ENCODE results near the gene APOC4.
"Not testable (repeated sequence)": the region's sequence is repeated elsewhere in the genome, so short reads cannot be mapped to it uniquely, and the experiment has no call there.

Gene APOC4

DNA sequence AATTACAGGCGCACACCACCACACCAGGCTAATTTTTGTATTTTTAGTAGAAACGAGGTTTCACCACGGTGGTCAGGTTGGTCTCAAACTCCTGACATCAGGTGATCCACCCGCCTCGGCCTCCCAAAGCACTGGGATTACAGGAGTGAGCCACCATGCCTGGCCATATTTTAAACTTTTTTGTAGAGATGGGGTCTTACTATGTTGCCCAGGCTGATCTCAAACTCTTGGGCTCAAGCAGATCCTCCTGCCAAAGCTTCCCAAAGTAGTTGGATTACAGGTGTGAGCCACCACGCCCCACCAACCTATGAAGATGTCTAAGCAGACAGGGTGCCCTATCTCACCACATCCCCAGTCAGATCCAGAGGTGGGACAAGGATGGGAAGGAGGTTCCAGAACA, 30.1 kb upstream of the APOC4 start:
- not testable (repeated sequence) for H3K4me3 ChIP-seq (ENCODE audit: low read length in 2 of 2); H3K14ac ChIP-seq (ENCODE audit: low read length); H3K9me3 ChIP-seq (replicated peaks in 1 of 2; ENCODE audit: control insufficient read depth in 2 of 2, insufficient read depth in 1 of 2, low read depth in 1 of 2, low read length in 2 of 2); H2BK12ac ChIP-seq (ENCODE audit: low read length); H3K9ac ChIP-seq (ENCODE audit: low read depth, low read length, poor library complexity); DNase-seq (ENCODE audit: low spot score); H2BK5ac ChIP-seq (ENCODE audit: low read length); H3K4me2 ChIP-seq (ENCODE audit: insufficient read depth, low read length, poor library complexity, severe bottlenecking); H2AK5ac ChIP-seq (ENCODE audit: low read depth, low read length); H3K23ac ChIP-seq (ENCODE audit: low read depth, low read length, poor library complexity); H2BK120ac ChIP-seq (ENCODE audit: low read depth, low read length); H4K8ac ChIP-seq (ENCODE audit: low read depth, low read length); H3K4ac ChIP-seq (ENCODE audit: low read length); H3K36me3 ChIP-seq (replicated peaks in 1 of 2; ENCODE audit: control insufficient read depth in 2 of 2, insufficient read depth in 2 of 2, low read length in 2 of 2); H3K79me1 ChIP-seq (ENCODE audit: low read depth, low read length); H3K27ac ChIP-seq (replicated peaks; ENCODE audit: low read length); H2AFZ ChIP-seq (ENCODE audit: low read length); H3K4me1 ChIP-seq (ENCODE audit: control insufficient read depth in 2 of 2, insufficient read depth in 1 of 2, low read depth in 1 of 2, low read length in 2 of 2); H2BK15ac ChIP-seq (ENCODE audit: low read length); H4K91ac ChIP-seq (ENCODE audit: low read depth, low read length, poor library complexity); H3K18ac ChIP-seq (ENCODE audit: low read length)
- no CpG with 5 or more reads among the region's 6 CpGs for WGBS, 2 donors (ENCODE audit: extremely low coverage in 2 of 2, insufficient read length in 2 of 2, insufficient replicate concordance in 1 of 2)
- peaks cover 0 to 11% (median 0%) of the 10 kb centered on the region in 3 experiments for H3K27me3 ChIP-seq (ENCODE audit: control insufficient read depth in 3 of 3, insufficient read depth in 3 of 3, low read depth in 1 of 3, low read length in 3 of 3)

DNA sequence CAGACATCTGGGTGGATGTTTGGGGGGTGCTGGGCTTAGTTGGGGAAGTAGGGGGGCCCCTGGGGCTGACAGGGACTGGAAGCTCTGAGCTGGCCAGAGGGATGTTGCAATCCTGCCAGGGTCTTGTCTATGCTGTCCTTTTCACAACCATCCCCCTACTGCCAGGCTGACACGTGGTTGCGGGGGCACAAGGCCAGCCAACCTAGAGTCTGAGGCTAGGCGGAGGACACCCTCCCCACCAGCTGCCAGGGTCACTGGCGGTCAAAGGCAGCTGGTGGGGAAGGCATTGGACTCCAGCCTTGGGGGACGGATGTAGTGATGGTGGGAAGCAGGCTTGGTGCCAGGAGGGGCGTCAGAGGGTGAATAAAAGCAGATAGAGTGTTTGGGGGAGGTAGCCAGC, 29.2 kb upstream of the APOC4 start:
- peaks cover 4 to 9% of the 10 kb centered on the region in 2 donors for H3K4me1 ChIP-seq (ENCODE audit: control insufficient read depth in 2 of 2, insufficient read depth in 1 of 2, low read depth in 1 of 2, low read length in 2 of 2)
- H3K4me2 ChIP-seq (ENCODE audit: insufficient read depth, low read length, poor library complexity, severe bottlenecking) = no peak overlapping the region
- no peak overlapping the region for H4K8ac ChIP-seq (ENCODE audit: low read depth, low read length)
- no peak overlapping the region for H3K14ac ChIP-seq (ENCODE audit: low read length)
- no peak overlapping the region for H2BK5ac ChIP-seq (ENCODE audit: low read length)
- H2BK12ac ChIP-seq (ENCODE audit: low read length) = no peak overlapping the region
- H2AFZ ChIP-seq (ENCODE audit: low read length) = no peak overlapping the region
- H3K18ac ChIP-seq (ENCODE audit: low read length) = no peak overlapping the region
- no peak overlapping the region for H3K23ac ChIP-seq (ENCODE audit: low read depth, low read length, poor library complexity)
- no peak overlapping the region for H3K4me3 ChIP-seq (ENCODE audit: low read length in 2 of 2)
- no peak overlapping the region for H2BK15ac ChIP-seq (ENCODE audit: low read length)
- peaks cover 0 to 11% (median 0%) of the 10 kb centered on the region in 3 experiments for H3K27me3 ChIP-seq (ENCODE audit: control insufficient read depth in 3 of 3, insufficient read depth in 3 of 3, low read depth in 1 of 3, low read length in 3 of 3)
- no peak overlapping the region for H2BK120ac ChIP-seq (ENCODE audit: low read depth, low read length)
- no peak overlapping the region for H3K27ac ChIP-seq (replicated peaks; ENCODE audit: low read length)
- no peak overlapping the region for H4K91ac ChIP-seq (ENCODE audit: low read depth, low read length, poor library complexity)
- no peak overlapping the region for H3K4ac ChIP-seq (ENCODE audit: low read length)
- H3K36me3 ChIP-seq (replicated peaks in 1 of 2; ENCODE audit: control insufficient read depth in 2 of 2, insufficient read depth in 2 of 2, low read length in 2 of 2) = peaks cover 0 to 3% of the 10 kb centered on the region in 2 donors
- no peak for DNase-seq (ENCODE audit: low spot score)
- no CpG with 5 or more reads among the region's 6 CpGs for WGBS, 2 donors (ENCODE audit: extremely low coverage in 2 of 2, insufficient read length in 2 of 2, insufficient replicate concordance in 1 of 2)
- no peak overlapping the region for H3K9ac ChIP-seq (ENCODE audit: low read depth, low read length, poor library complexity)
- no peaks in the 10 kb centered on the region for H3K79me1 ChIP-seq (ENCODE audit: low read depth, low read length)
- H2AK5ac ChIP-seq (ENCODE audit: low read depth, low read length) = no peak overlapping the region
- no peaks in the 10 kb centered on the region for H3K9me3 ChIP-seq (replicated peaks in 1 of 2; ENCODE audit: control insufficient read depth in 2 of 2, insufficient read depth in 1 of 2, low read depth in 1 of 2, low read length in 2 of 2)

DNA sequence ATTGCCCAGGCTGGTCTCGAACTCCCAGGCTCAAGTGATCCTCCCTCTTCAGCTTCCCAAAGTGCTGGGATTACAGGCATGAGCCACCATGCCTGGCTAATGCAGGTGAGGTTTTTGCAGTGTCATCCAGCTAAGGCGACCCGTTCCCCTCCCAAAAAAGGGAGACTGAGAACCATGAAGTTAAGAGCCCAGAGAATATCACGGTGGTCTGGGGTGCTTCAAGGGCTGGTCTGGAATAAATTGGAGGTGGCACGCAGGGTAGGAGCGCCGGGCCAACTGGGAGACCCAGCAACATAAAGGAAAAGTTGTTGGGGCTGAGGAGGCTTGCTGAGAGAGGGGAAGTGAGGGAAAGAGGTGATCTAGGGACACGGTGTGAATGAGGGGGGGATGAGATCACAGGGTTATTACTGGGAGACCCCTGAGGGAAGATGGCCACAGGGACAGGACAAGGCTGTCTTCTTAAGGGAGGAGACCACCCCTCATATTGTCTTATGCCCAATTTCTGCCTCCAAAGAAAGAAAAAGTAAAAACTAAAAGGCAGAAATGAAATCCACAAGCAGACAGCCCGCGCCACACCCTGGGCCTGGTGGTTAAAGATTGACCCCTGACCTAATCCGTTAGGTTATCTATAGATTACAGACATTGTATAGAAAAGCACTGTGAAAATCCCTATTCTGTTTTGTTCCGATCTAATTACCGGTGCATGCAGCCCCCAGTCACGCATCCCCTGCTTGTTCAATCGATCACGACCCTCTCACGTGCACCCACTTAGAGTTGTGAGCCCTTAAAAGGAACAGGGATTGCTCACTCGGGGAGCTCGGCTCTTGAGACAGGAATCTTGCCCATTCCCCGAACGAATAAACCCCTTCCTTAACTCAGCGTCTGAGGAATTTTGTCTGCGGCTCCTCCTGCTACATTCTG, 28.3 kb upstream of the APOC4 start:
- peak overlapping the region; percentile 97 for H2BK15ac ChIP-seq (ENCODE audit: low read length)
- peak overlapping the region; percentile 81 for H2AK5ac ChIP-seq (ENCODE audit: low read depth, low read length)
- H3K36me3 ChIP-seq (replicated peaks in 1 of 2; ENCODE audit: control insufficient read depth in 2 of 2, insufficient read depth in 2 of 2, low read length in 2 of 2); H3K23ac ChIP-seq (ENCODE audit: low read depth, low read length, poor library complexity); H3K9me3 ChIP-seq (replicated peaks in 1 of 2; ENCODE audit: control insufficient read depth in 2 of 2, insufficient read depth in 1 of 2, low read depth in 1 of 2, low read length in 2 of 2); H2BK120ac ChIP-seq (ENCODE audit: low read depth, low read length); H3K4me1 ChIP-seq (ENCODE audit: control insufficient read depth in 2 of 2, insufficient read depth in 1 of 2, low read depth in 1 of 2, low read length in 2 of 2); H4K8ac ChIP-seq (ENCODE audit: low read depth, low read length); H3K4ac ChIP-seq (ENCODE audit: low read length); H3K27ac ChIP-seq (replicated peaks; ENCODE audit: low read length); H3K79me1 ChIP-seq (ENCODE audit: low read depth, low read length); DNase-seq (ENCODE audit: low spot score); H2BK5ac ChIP-seq (ENCODE audit: low read length); H3K14ac ChIP-seq (ENCODE audit: low read length); H2BK12ac ChIP-seq (ENCODE audit: low read length); H4K91ac ChIP-seq (ENCODE audit: low read depth, low read length, poor library complexity): not testable (repeated sequence)
- WGBS, 2 donors (ENCODE audit: extremely low coverage in 2 of 2, insufficient read length in 2 of 2, insufficient replicate concordance in 1 of 2) = no CpG with 5 or more reads among the region's 23 CpGs
- H3K27me3 ChIP-seq (ENCODE audit: control insufficient read depth in 3 of 3, insufficient read depth in 3 of 3, low read depth in 1 of 3, low read length in 3 of 3) = peaks cover 0 to 11% (median 0%) of the 10 kb centered on the region in 3 experiments
- H3K9ac ChIP-seq (ENCODE audit: low read depth, low read length, poor library complexity) = peak overlapping the region; percentile 60
- H3K18ac ChIP-seq (ENCODE audit: low read length) = peak overlapping the region; percentile 94
- peak overlapping the region; percentile 50 for H3K4me2 ChIP-seq (ENCODE audit: insufficient read depth, low read length, poor library complexity, severe bottlenecking)
- peak overlapping the region; percentile 94 for H2AFZ ChIP-seq (ENCODE audit: low read length)
- H3K4me3 ChIP-seq (ENCODE audit: low read length in 2 of 2) = peak overlapping the region in 1 of 2 donors; percentile 47

DNA sequence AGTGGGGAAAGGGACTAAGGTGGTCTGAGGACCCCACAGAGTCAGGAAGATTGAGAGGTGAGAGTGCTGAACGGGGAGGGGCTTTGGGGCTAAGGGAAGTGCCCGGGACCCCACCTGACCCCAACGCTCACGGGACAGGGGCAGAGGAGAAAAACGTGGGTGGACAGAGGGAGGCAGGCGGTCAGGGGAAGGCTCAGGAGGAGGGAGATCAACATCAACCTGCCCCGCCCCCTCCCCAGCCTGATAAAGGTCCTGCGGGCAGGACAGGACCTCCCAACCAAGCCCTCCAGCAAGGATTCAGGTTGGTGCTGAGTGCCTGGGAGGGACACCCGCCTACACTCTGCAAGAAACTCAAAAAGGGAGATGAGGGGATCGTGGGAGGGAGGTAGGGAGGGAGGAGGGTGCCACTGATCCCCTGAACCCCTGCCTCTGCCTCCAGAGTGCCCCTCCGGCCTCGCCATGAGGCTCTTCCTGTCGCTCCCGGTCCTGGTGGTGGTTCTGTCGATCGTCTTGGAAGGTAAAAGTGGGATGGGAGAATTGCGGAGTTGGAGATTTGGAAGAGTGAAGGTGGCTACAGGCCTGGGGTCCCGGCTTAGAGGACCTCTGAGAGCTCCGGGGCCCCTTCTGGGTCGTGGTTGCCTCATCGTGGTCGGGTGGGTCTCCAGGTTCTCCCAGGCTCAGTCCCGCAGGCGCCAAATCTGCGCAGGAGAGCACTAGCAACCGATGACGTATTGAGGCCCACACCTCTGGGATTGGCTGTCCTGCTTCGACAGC, 27.4 kb upstream of the APOC4 start, which contains the start of gene APOC1:
APOC1 (plus strand) TSS at position 176 of the 774 bp plus-strand sequence; CDS start at position 460, 284 bp downstream.
- not testable (repeated sequence) for H3K79me1 ChIP-seq (ENCODE audit: low read depth, low read length); H4K91ac ChIP-seq (ENCODE audit: low read depth, low read length, poor library complexity); H3K9me3 ChIP-seq (replicated peaks in 1 of 2; ENCODE audit: control insufficient read depth in 2 of 2, insufficient read depth in 1 of 2, low read depth in 1 of 2, low read length in 2 of 2); H3K4ac ChIP-seq (ENCODE audit: low read length); H3K4me1 ChIP-seq (ENCODE audit: control insufficient read depth in 2 of 2, insufficient read depth in 1 of 2, low read depth in 1 of 2, low read length in 2 of 2); H4K8ac ChIP-seq (ENCODE audit: low read depth, low read length); H2BK5ac ChIP-seq (ENCODE audit: low read length); H2BK120ac ChIP-seq (ENCODE audit: low read depth, low read length); H3K14ac ChIP-seq (ENCODE audit: low read length); H3K23ac ChIP-seq (ENCODE audit: low read depth, low read length, poor library complexity); H3K36me3 ChIP-seq (replicated peaks in 1 of 2; ENCODE audit: control insufficient read depth in 2 of 2, insufficient read depth in 2 of 2, low read length in 2 of 2); H2BK12ac ChIP-seq (ENCODE audit: low read length)
- WGBS, 2 donors (ENCODE audit: extremely low coverage in 2 of 2, insufficient read length in 2 of 2, insufficient replicate concordance in 1 of 2) = no CpG with 5 or more reads among the region's 28 CpGs
- DNase-seq (ENCODE audit: low spot score) = peak; percentile 91
- H2BK15ac ChIP-seq (ENCODE audit: low read length) = peak within 1 kb of the TSS; percentile 97
- peak within 1 kb of the TSS; percentile 60 for H3K9ac ChIP-seq (ENCODE audit: low read depth, low read length, poor library complexity)
- peak within 1 kb of the TSS; percentile 94 for H3K18ac ChIP-seq (ENCODE audit: low read length)
- H2AK5ac ChIP-seq (ENCODE audit: low read depth, low read length) = peak within 1 kb of the TSS; percentile 81
- H3K27ac ChIP-seq (replicated peaks; ENCODE audit: low read length) = peak within 1 kb of the TSS; percentile 83
- peaks cover 0 to 11% (median 0%) of the 10 kb centered on the region in 3 experiments for H3K27me3 ChIP-seq (ENCODE audit: control insufficient read depth in 3 of 3, insufficient read depth in 3 of 3, low read depth in 1 of 3, low read length in 3 of 3)
- peak within 1 kb of the TSS; percentile 47 to 75 for H3K4me3 ChIP-seq (ENCODE audit: low read length in 2 of 2)
- H2AFZ ChIP-seq (ENCODE audit: low read length) = peak within 1 kb of the TSS; percentile 94
- peak within 1 kb of the TSS; percentile 50 for H3K4me2 ChIP-seq (ENCODE audit: insufficient read depth, low read length, poor library complexity, severe bottlenecking)

Measured in neuronal stem cell (in vitro differentiated cells).